ENCODE data around the gene BUD31.

The BUD31 gene

DNA sequence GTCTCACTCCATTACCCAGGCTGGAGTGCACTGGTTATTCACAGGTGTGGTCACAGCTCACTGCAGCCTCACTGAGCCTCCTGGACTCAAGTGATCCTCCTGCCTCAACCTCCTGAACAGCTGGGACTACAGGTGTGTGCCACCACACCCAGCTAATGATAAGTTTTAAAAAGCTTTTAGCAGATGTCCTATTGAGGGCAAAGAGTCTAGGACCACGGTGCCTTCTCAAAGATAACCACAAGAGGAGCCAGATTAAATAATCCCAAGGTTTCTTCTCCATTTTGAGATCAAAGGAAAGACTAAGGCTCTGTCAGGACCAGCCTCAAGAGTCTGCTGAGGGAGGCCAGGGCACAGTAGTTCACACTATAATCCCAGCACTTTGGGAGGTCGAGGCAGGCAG, 52.5 kb downstream of the BUD31 start:
- Histone ChIP-seq H3K27me3 (ENCODE audit: insufficient read depth, low read length, poor library complexity) (no peaks in the 10 kb centered on the region), H3K23ac (ENCODE audit: low read length) (no peak overlapping the region)
- no peak for DNase-seq

DNA sequence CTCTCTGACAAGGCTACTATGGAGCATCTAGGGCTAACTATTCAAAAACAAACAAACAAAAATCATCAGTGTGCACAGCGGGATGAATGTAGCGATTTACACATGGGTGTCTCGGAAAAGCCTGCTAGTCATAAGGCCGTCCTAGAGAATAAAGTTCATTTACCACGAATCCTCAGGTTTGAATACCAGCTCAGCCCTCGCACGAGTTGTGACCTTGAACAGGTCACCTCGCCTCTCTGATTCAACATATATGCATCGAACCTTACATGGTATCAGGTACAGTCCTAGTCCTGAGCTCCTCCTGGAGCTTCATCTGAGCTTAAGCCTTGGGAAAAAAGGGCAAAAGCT, 56.6 kb downstream of the BUD31 start:
- peaks cover 23% of the 10 kb centered on the region for H3K79me1 ChIP-seq (ENCODE audit: low read length)
- no peak overlapping the region for H2BK15ac ChIP-seq (replicated peaks; ENCODE audit: low read depth)
- H3K18ac ChIP-seq (ENCODE audit: low read length) = no peak overlapping the region
- no CpG with 5 or more reads among the region's 9 CpGs for WGBS (ENCODE audit: extremely low coverage, insufficient coverage, low lambda C conversion rate)
- no peak overlapping the region for H2BK120ac ChIP-seq (ENCODE audit: low read depth, low read length)
- peak overlapping the region; percentile 97 for H3K4me2 ChIP-seq (ENCODE audit: low read length)
- no peak overlapping the region for H4K5ac ChIP-seq (ENCODE audit: low read length)
- peaks cover 2% of the 10 kb centered on the region for H3K4me1 ChIP-seq (ENCODE audit: control insufficient read depth, low read depth, low read length)
- H3K56ac ChIP-seq (ENCODE audit: low read length) = peak overlapping the region; percentile 99
- H3K9ac ChIP-seq (ENCODE audit: low read length) = peak overlapping the region; percentile 99
- DNase-seq = no peak
- peak overlapping the region; percentile 80 for H3K4me3 ChIP-seq (ENCODE audit: low read length)
- H3K36me3 ChIP-seq (ENCODE audit: control insufficient read depth, insufficient read depth, low read length) = peaks cover 7% of the 10 kb centered on the region
- no peak overlapping the region for H3K27ac ChIP-seq (ENCODE audit: low read depth, low read length)
- H3K27me3 ChIP-seq (ENCODE audit: insufficient read depth, low read length, poor library complexity) = no peaks in the 10 kb centered on the region
- peak overlapping the region; percentile 15 for H2AK5ac ChIP-seq (ENCODE audit: low read length)
- H4K8ac ChIP-seq (ENCODE audit: low read depth, low read length) = no peak overlapping the region
- H3K4ac ChIP-seq (ENCODE audit: low read depth, low read length) = peak overlapping the region; percentile 60
- H3K23ac ChIP-seq (ENCODE audit: low read length) = peak overlapping the region; percentile 11
- no peak overlapping the region for H2BK5ac ChIP-seq (ENCODE audit: low read length)
- peaks cover 44% of the 10 kb centered on the region for H3K79me2 ChIP-seq (ENCODE audit: control insufficient read depth, insufficient read depth, low read length)

More for the DNA sequence above, 52.5 kb downstream of the BUD31 start:
- Histone ChIP-seq H3K4me1 (ENCODE audit: control insufficient read depth, low read depth, low read length) (peaks cover 2% of the 10 kb centered on the region), H3K18ac (ENCODE audit: low read length) (no peak overlapping the region), H2BK120ac (ENCODE audit: low read depth, low read length) (no peak overlapping the region), H3K4me2 (ENCODE audit: low read length) (no peak overlapping the region), H2BK5ac (ENCODE audit: low read length) (no peak overlapping the region), H3K36me3 (ENCODE audit: control insufficient read depth, insufficient read depth, low read length) (peaks cover 16% of the 10 kb centered on the region), H4K5ac (ENCODE audit: low read length) (no peak overlapping the region), H2BK15ac (replicated peaks; ENCODE audit: low read depth) (no peak overlapping the region), H3K79me2 (ENCODE audit: control insufficient read depth, insufficient read depth, low read length) (peaks cover 50% of the 10 kb centered on the region), H3K4ac (ENCODE audit: low read depth, low read length) (no peak overlapping the region), H3K27ac (ENCODE audit: low read depth, low read length) (no peak overlapping the region), H3K9ac (ENCODE audit: low read length) (no peak overlapping the region), H4K8ac (ENCODE audit: low read depth, low read length) (no peak overlapping the region), H3K4me3 (ENCODE audit: low read length) (no peak overlapping the region), H3K79me1 (ENCODE audit: low read length) (peaks cover 28% of the 10 kb centered on the region), H2AK5ac (ENCODE audit: low read length) (no peak overlapping the region), H3K56ac (ENCODE audit: low read length) (no peak overlapping the region)
- no CpG with 5 or more reads among the region's 2 CpGs for WGBS (ENCODE audit: extremely low coverage, insufficient coverage, low lambda C conversion rate)

DNA sequence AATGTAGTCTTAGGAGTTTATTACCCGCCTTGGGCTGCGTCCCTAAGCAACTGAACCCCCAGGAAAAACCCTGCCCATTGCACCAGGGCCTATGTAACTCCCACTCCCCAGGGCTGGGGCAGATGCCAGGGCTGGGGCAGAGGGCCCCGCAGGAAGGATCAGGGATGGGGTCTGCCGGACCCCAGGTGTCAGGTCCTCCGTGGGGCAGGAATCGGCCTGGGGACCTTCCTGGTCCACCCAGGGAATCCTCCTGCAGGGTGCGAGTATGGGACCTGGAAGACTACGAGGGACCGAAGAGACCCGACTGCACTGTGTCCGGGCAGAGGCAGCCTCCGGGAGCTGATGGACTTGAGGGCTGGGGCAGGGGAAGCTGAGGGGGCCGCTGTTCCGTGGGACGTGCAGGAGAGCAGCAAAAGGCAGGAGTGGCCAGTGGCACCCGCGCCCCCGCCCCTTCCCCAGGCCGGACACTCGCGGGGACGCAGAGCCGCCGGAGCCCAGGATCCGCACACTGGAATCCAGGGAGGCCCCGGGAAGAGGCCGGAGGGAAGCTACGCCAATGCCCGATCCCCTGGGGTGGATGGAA, 59.7 kb downstream of the BUD31 start:
- peaks cover 25% of the 10 kb centered on the region for H3K79me2 ChIP-seq (ENCODE audit: control insufficient read depth, insufficient read depth, low read length)
- no peak overlapping the region for H3K4me2 ChIP-seq (ENCODE audit: low read length)
- no peak overlapping the region for H4K5ac ChIP-seq (ENCODE audit: low read length)
- no peak overlapping the region for H2BK5ac ChIP-seq (ENCODE audit: low read length)
- no peak overlapping the region for H3K27ac ChIP-seq (ENCODE audit: low read depth, low read length)
- no peak overlapping the region for H2BK120ac ChIP-seq (ENCODE audit: low read depth, low read length)
- no peak overlapping the region for H2BK15ac ChIP-seq (replicated peaks; ENCODE audit: low read depth)
- no CpG with 5 or more reads among the region's 29 CpGs for WGBS (ENCODE audit: extremely low coverage, insufficient coverage, low lambda C conversion rate)
- H3K23ac ChIP-seq (ENCODE audit: low read length) = no peak overlapping the region
- no peak overlapping the region for H3K18ac ChIP-seq (ENCODE audit: low read length)
- H3K79me1 ChIP-seq (ENCODE audit: low read length) = peaks cover 15% of the 10 kb centered on the region
- H4K8ac ChIP-seq (ENCODE audit: low read depth, low read length) = no peak overlapping the region
- H3K4me3 ChIP-seq (ENCODE audit: low read length) = no peak overlapping the region
- H2AK5ac ChIP-seq (ENCODE audit: low read length) = no peak overlapping the region
- H3K9ac ChIP-seq (ENCODE audit: low read length) = no peak overlapping the region
- H3K4ac ChIP-seq (ENCODE audit: low read depth, low read length) = no peak overlapping the region
- H3K4me1 ChIP-seq (ENCODE audit: control insufficient read depth, low read depth, low read length) = peaks cover 2% of the 10 kb centered on the region
- no peaks in the 10 kb centered on the region for H3K27me3 ChIP-seq (ENCODE audit: insufficient read depth, low read length, poor library complexity)
- no peak overlapping the region for H3K56ac ChIP-seq (ENCODE audit: low read length)
- no peak for DNase-seq
- peaks cover 1% of the 10 kb centered on the region for H3K36me3 ChIP-seq (ENCODE audit: control insufficient read depth, insufficient read depth, low read length)

Data from mesendoderm (in vitro differentiated cells).